K562 (cell line): ENCODE data around the gene FAM174B. TPM values are rescaled to one million over a fixed set of nuclear protein-coding genes. Genes with fewer than 3 reads are reported as not detected.

Experiments used
- ATAC-seq: fragments of 200-7000 bp; cut with Tn5 transposase; 3 replicates; pipeline ENCODE4 v1.9.1; 2020; ENCODE audit warnings: moderate library complexity
- BruUV-seq: library from RNA; stranded (reverse); fragments of 400-500 nt; replicated peaks from 2 replicates; lab custom pipeline; 2021; lab: Mats Ljungman, UMichigan
- CTCF ChIA-PET: fragments of 300-600 bp; formaldehyde crosslinking; extraction: SDS; loops from one replicate; lab custom pipeline; 2021; ENCODE audit warnings: low intra/inter-chr PET ratio; lab: Yijun Ruan, JAX
- POLR2A ChIA-PET: fragments of 300-600, 350-650 bp; sonication (Branson Sonifier 250); formaldehyde crosslinking; extraction: SDS; loops from one replicate; lab custom pipeline; 2021; ENCODE audit warnings: antibody characterized with exemption, inconsistent platforms; lab: Yijun Ruan, JAX
- DNase-seq, 4 experiments: peaks; one replicate each; pipeline versions ENCODE4 v3.0.0 to v3.0.0-alpha.2; 2011 to 2018; ENCODE audit warnings: low spot score in 3 of 4, mixed read lengths in 3 of 4; ENCODE audit errors: extremely low read depth in 1 of 4
- FAIRE-seq: peaks from 2 replicates; lab custom pipeline; 2011; peaks lifted over from hg19 to GRCh38; lab: Jason Lieb, UNC
- H2AFZ ChIP-seq: 2 replicates; pipeline ENCODE4 v1.6.0; 2011; ENCODE audit warnings: low read depth, low read length, control low read depth, inconsistent platforms
- H3K27ac ChIP-seq: fragments of 200-600 bp; 3 replicates; pipeline ENCODE4 v1.8.0; 2011; ENCODE audit warnings: low read depth, mild to moderate bottlenecking, control low read depth, inconsistent platforms, low read length, moderate library complexity, mixed read lengths; ENCODE audit errors: extremely low read depth
- H3K27me3 ChIP-seq, 2 experiments: fragments of 300-600 bp in 1 of 2; 2 replicates in 1 of 2; 3 replicates in 1 of 2; pipeline versions ENCODE4 v1.6.0 to v1.8.0; 2011; ENCODE audit warnings: inconsistent platforms in 2 of 2, low read length in 2 of 2, mild to moderate bottlenecking in 1 of 2, mixed read lengths in 1 of 2, moderate library complexity in 1 of 2; ENCODE audit not compliant: control insufficient read depth in 2 of 2, insufficient read depth in 2 of 2
- H3K36me3 ChIP-seq: fragments of 300-600 bp; 3 replicates; pipeline ENCODE4 v1.8.0; 2011; ENCODE audit warnings: mild to moderate bottlenecking, low read length, inconsistent platforms; ENCODE audit not compliant: control insufficient read depth, insufficient read depth
- H3K4me1 ChIP-seq, 2 experiments: fragments of 200-600 bp in 1 of 2; replicated peaks in 1 of 2; 2 replicates in 1 of 2; 3 replicates in 1 of 2; pipeline versions ENCODE4 v1.5.1 to v1.8.0; 2011; ENCODE audit warnings: inconsistent platforms in 2 of 2, low read length in 2 of 2, mild to moderate bottlenecking in 1 of 2, mixed read lengths in 1 of 2, moderate library complexity in 1 of 2; ENCODE audit not compliant: control insufficient read depth in 2 of 2, insufficient read depth in 2 of 2
- H3K4me2 ChIP-seq: 2 replicates; pipeline ENCODE4 v1.6.1; 2011; ENCODE audit warnings: low read length, control low read depth, inconsistent platforms, mixed read lengths; ENCODE audit not compliant: insufficient read depth
- H3K4me3 ChIP-seq: fragments of 200-600 bp; sonication (generic), shearing (Covaris generic); 2 replicates; pipeline ENCODE4 v1.5.1; 2016; ENCODE audit warnings: control low read depth, inconsistent platforms
- H3K79me2 ChIP-seq: fragments of 200-600 bp; 3 replicates; pipeline ENCODE4 v1.8.0; 2011; ENCODE audit warnings: low read length, inconsistent platforms; ENCODE audit not compliant: control insufficient read depth, insufficient read depth
- H3K9ac ChIP-seq, 2 experiments: 2 replicates each; pipeline versions ENCODE4 v1.6.0 to v1.6.1; 2011; ENCODE audit warnings: low read depth in 2 of 2, low read length in 2 of 2, control low read depth in 1 of 2, inconsistent platforms in 1 of 2, mild to moderate bottlenecking in 1 of 2, mixed read lengths in 1 of 2; ENCODE audit not compliant: insufficient read depth in 1 of 2
- H3K9me1 ChIP-seq: one replicate; pipeline ENCODE4 v1.6.0; 2011; ENCODE audit warnings: inconsistent platforms, mild to moderate bottlenecking, low read length, moderate library complexity; ENCODE audit not compliant: control insufficient read depth, insufficient read depth
- H3K9me3 ChIP-seq: replicated peaks from 2 replicates; pipeline ENCODE4 v1.5.1; 2011; ENCODE audit warnings: low read depth, low read length, inconsistent platforms; ENCODE audit not compliant: control insufficient read depth, insufficient read depth
- H4K20me1 ChIP-seq: replicated peaks from 2 replicates; pipeline ENCODE4 v1.6.1; 2011; ENCODE audit warnings: low read length, inconsistent platforms, mixed read lengths; ENCODE audit not compliant: control insufficient read depth, insufficient read depth
- ADNP ChIP-seq: fragments of 200-800 bp; sonication (Bioruptor generic); IDR thresholded peaks from 2 replicates; pipeline ENCODE4 v1.6.1; 2016; ENCODE audit warnings: missing genetic modification characterization, missing compliant biosample characterization
- CXXC5 ChIP-seq: fragments of 250-450 bp; sonication (Bioruptor Pico); IDR thresholded peaks from 2 replicates; pipeline ENCODE4 v1.8.0; 2022; ENCODE audit warnings: inconsistent platforms, mild to moderate bottlenecking, moderate library complexity
- RBM25 ChIP-seq: fragments of 200-400 bp; formaldehyde crosslinking; IDR thresholded peaks from 2 replicates; pipeline ENCODE4 v1.6.1; 2018; ENCODE audit warnings: low read length, low read depth, moderate library complexity; ENCODE audit not compliant: severe bottlenecking
- THRB ChIP-seq: fragments of 450-650 bp; formaldehyde crosslinking; conservative IDR thresholded peaks from 2 replicates; pipeline ENCODE4 v1.4.0; 2022; ENCODE audit warnings: mild to moderate bottlenecking, missing genetic modification characterization
- ZNF212 ChIP-seq: fragments of 450-650 bp; formaldehyde crosslinking; IDR thresholded peaks from 2 replicates; pipeline ENCODE4 v1.4.0; 2020; ENCODE audit warnings: mild to moderate bottlenecking
- WGBS: fragments of 100-300 bp; shearing (Covaris generic); methylation state at CpG from one replicate; pipeline ENCODE4 v1.1.6; 2016; ENCODE audit warnings: low coverage, mixed read lengths; ENCODE audit not compliant: insufficient coverage; ENCODE audit errors: missing lambda C conversion rate; 5-methylcytosine and 5-hydroxymethylcytosine counted together
- in situ Hi-C: fragments of 300-500 bp; cut with MboI; formaldehyde crosslinking; loops from 4 replicates; pipeline ENCODE4 v1.15.0; 2018; ENCODE audit warnings: inconsistent platforms, mixed read lengths
- intact Hi-C: fragments of 100-400 bp; cut with micrococcal nuclease; formaldehyde crosslinking; loops from 2 replicates; pipeline ENCODE4 v1.14.2; 2022
- polyA plus RNA-seq, 8 experiments: library from polyadenylated mRNA; depleted of rRNA in 4 of 8; stranded (reverse) in 5 of 8; unstranded in 3 of 8; fragments of >200 nt; fragmentation: Nextera tagmentation in 2 of 8; fragmentation: Illumina TruSeq in 1 of 8; extraction: Ambion mirVana in 2 of 8; extraction: Trizol in 1 of 8; gene quantifications; 2 replicates each; pipeline versions ENCODE4 v1.2.1 to v1.2.3, GENCODE V29; 2011 to 2014; ENCODE audit warnings: inconsistent platforms in 1 of 8, missing spikeins in 1 of 8
- total RNA-seq, 7 experiments: library from RNA; depleted of rRNA in 6 of 7; stranded (reverse); fragments of >200 nt in 6 of 7; fragmentation: Illumina TruSeq in 2 of 7; extraction: Trizol in 2 of 7; gene quantifications; 2 replicates each; pipeline versions ENCODE4 v1.2.1 to v1.2.3, GENCODE V29; 2011 to 2021; ENCODE audit warnings: low replicate concordance in 1 of 7
- TF ChIP-seq, protein P1 (sequence below): fragments of 200-400 bp; formaldehyde crosslinking; IDR thresholded peaks from 2 replicates; pipeline ENCODE4 v1.6.1; 2017; ENCODE audit warnings: mild to moderate bottlenecking, low read depth, low read length, moderate library complexity

Gene FAM174B
- total and polyA plus RNA-seq, 9 of the 15 experiments (the other 6 are each of a cell fraction or from before 2014, with no cell fraction given) = 0.39 to 2.7 (median 1.9) TPM; not detected in 1

GRCh38 chr15:92650256-92650655 lies 5.3 kb downstream of the FAM174B start (continued):
- TF ChIP-seq, protein P1, sequence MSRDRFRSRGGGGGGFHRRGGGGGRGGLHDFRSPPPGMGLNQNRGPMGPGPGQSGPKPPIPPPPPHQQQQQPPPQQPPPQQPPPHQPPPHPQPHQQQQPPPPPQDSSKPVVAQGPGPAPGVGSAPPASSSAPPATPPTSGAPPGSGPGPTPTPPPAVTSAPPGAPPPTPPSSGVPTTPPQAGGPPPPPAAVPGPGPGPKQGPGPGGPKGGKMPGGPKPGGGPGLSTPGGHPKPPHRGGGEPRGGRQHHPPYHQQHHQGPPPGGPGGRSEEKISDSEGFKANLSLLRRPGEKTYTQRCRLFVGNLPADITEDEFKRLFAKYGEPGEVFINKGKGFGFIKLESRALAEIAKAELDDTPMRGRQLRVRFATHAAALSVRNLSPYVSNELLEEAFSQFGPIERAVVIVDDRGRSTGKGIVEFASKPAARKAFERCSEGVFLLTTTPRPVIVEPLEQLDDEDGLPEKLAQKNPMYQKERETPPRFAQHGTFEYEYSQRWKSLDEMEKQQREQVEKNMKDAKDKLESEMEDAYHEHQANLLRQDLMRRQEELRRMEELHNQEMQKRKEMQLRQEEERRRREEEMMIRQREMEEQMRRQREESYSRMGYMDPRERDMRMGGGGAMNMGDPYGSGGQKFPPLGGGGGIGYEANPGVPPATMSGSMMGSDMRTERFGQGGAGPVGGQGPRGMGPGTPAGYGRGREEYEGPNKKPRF = no peak
- TF ChIP-seq ZNF212 (CRISPR knock-in tag) (no peak), ADNP (no peak)
- TF ChIP-seq, all 486 proteins: peak for 0

DNA sequence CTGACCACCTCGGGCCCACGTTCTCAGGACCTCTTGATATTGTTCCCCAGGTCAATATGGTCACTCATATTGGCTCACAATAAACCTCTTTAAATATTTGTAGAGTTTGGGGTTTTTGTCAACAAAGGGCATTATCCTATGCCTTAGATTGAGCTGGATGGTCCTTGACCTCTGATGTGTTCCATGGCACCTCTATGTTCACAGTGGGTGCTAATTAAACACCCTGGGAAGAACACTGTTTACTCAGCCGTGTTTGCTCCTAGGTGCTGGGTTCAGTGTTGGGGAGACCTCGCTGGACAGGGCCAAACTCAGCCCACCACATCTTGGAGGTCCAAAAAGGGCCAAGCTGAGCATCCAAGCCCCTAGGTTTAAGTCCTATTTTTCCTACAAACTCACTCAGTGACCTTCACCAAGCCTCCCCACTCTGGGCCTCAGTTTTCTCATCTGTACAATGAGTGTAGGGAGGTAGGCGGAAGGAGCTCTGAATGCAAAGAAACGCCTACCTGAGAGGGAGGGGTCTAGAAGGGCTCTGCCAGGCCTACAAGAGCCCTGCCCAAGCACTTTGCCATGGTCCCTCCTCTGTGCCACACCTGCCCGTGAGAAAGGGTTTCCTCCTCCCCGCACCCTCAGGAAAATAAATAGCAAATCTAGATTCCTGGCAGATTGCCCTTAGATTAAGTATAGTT lies 7.2 kb downstream of the FAM174B start:
- DNase-seq (no peak), FAIRE-seq (no peak)
- CTCF ChIA-PET = no interaction called here

More for the DNA sequence above, 7.2 kb downstream of the FAM174B start:
- Histone ChIP-seq H3K9me3 (peaks cover 3% of the 10 kb centered on the region; the same call in 1 of the 2 replicates), H4K20me1 (no peaks in the 10 kb centered on the region), H3K9me1 (no peaks in the 10 kb centered on the region), H3K79me2 (no peaks in the 10 kb centered on the region), H3K4me1 (peaks cover 7 to 20% of the 10 kb centered on the region in 2 experiments), H2AFZ (no peak overlapping the region), H3K4me3 (no peak overlapping the region), H3K27ac (no peak overlapping the region), H3K9ac (no peak overlapping the region), H3K4me2 (no peak overlapping the region), H3K27me3 (peaks cover 4 to 37% of the 10 kb centered on the region in 2 experiments), H3K36me3 (no peaks in the 10 kb centered on the region)
- intact Hi-C loops = no loop called here
- no peak for ATAC-seq
- BruUV-seq = no TSS peak
- POLR2A ChIA-PET = no interaction called here
- 5% methylated on average over 8 of the region's 8 CpGs for WGBS
- in situ Hi-C loops = no loop called here
- TF ChIP-seq CXXC5 (CRISPR knock-in tag) = no peak
- TF ChIP-seq THRB (CRISPR knock-in tag) = no peak
- TF ChIP-seq RBM25 = peak; percentile 33
